ENCODE data around the gene GUCY1A2. TPM values are rescaled to one million over a fixed set of nuclear protein-coding genes. Genes with fewer than 3 reads are reported as not detected.

Gene GUCY1A2
- total RNA-seq, 4 donors from 2014 or later = 2.9 to 8.6 (median 6.4) TPM

GRCh38 chr11:106670069-106670468 is 348.2 kb downstream of the GUCY1A2 start:
- H3K36me3 ChIP-seq = no peaks in the 10 kb centered on the region
- TF ChIP-seq POLR2A (IDR thresholded peaks at IDR 0.05) (no peak), CTCF (IDR thresholded peaks at IDR 0.05 in 4 of 5, conservative IDR thresholded peaks at IDR 0.05 in 1 of 5) (no peak)
- DNase-seq = no peak
- H3K4me1 ChIP-seq = no peaks in the 10 kb centered on the region
- no peaks in the 10 kb centered on the region for H3K27me3 ChIP-seq
- ATAC-seq = no peak
- no peak overlapping the region for H3K27ac ChIP-seq
- intact Hi-C loops (cut with DNase I; ENCODE audit: low total_unique reads) (no loop called here), in situ Hi-C loops (cut with MboI; ENCODE audit: low sequenced_read_pairs in 4 of 4) (no loop called here)
- H3K4me3 ChIP-seq = no peak overlapping the region
- H3K9me3 ChIP-seq = no peaks in the 10 kb centered on the region

- no peak overlapping the region for H3K4me3 ChIP-seq
- intact Hi-C loops (cut with DNase I; ENCODE audit: low total_unique reads) = no loop called here
- DNase-seq (no peak), ATAC-seq (no peak)
- H3K9me3 ChIP-seq = no peaks in the 10 kb centered on the region
- in situ Hi-C loops (cut with MboI; ENCODE audit: low sequenced_read_pairs in 4 of 4) = no loop called here
- H3K27me3 ChIP-seq = no peaks in the 10 kb centered on the region
- H3K36me3 ChIP-seq = no peaks in the 10 kb centered on the region
- no peak overlapping the region for H3K27ac ChIP-seq
- no peaks in the 10 kb centered on the region for H3K4me1 ChIP-seq
- no peak for TF ChIP-seq POLR2A (IDR thresholded peaks at IDR 0.05)
- TF ChIP-seq CTCF (IDR thresholded peaks at IDR 0.05 in 4 of 5, conservative IDR thresholded peaks at IDR 0.05 in 1 of 5) = no peak
Measured at GRCh38 chr11:106668147-106668546, 350.1 kb downstream of the GUCY1A2 start.

- TF ChIP-seq POLR2A (IDR thresholded peaks at IDR 0.05) = no peak
- TF ChIP-seq CTCF (IDR thresholded peaks at IDR 0.05 in 4 of 5, conservative IDR thresholded peaks at IDR 0.05 in 1 of 5) = no peak
- ATAC-seq (no peak), DNase-seq (no peak)
- H3K9me3 ChIP-seq = no peaks in the 10 kb centered on the region
- H3K4me1 ChIP-seq = no peaks in the 10 kb centered on the region
- in situ Hi-C loops (cut with MboI; ENCODE audit: low sequenced_read_pairs in 4 of 4) = no loop called here
- intact Hi-C loops (cut with DNase I; ENCODE audit: low total_unique reads) = no loop called here
- H3K4me3 ChIP-seq = no peak overlapping the region
- no peaks in the 10 kb centered on the region for H3K36me3 ChIP-seq
- no peak overlapping the region for H3K27ac ChIP-seq
- no peaks in the 10 kb centered on the region for H3K27me3 ChIP-seq
Measured at GRCh38 chr11:106656646-106657045, 361.6 kb downstream of the GUCY1A2 start.

- no peaks in the 10 kb centered on the region for H3K9me3 ChIP-seq
- H3K36me3 ChIP-seq = no peaks in the 10 kb centered on the region
- no peaks in the 10 kb centered on the region for H3K27me3 ChIP-seq
- in situ Hi-C loops (cut with MboI; ENCODE audit: low sequenced_read_pairs in 4 of 4) = no loop called here
- DNase-seq (no peak), ATAC-seq (no peak)
- no peak overlapping the region for H3K27ac ChIP-seq
- intact Hi-C loops (cut with DNase I; ENCODE audit: low total_unique reads) = no loop called here
- H3K4me1 ChIP-seq = no peaks in the 10 kb centered on the region
- no peak overlapping the region for H3K4me3 ChIP-seq
- TF ChIP-seq CTCF (IDR thresholded peaks at IDR 0.05 in 4 of 5, conservative IDR thresholded peaks at IDR 0.05 in 1 of 5) (no peak), POLR2A (IDR thresholded peaks at IDR 0.05) (no peak)
Measured at GRCh38 chr11:106644824-106645223, 373.5 kb downstream of the GUCY1A2 start.

DNA sequence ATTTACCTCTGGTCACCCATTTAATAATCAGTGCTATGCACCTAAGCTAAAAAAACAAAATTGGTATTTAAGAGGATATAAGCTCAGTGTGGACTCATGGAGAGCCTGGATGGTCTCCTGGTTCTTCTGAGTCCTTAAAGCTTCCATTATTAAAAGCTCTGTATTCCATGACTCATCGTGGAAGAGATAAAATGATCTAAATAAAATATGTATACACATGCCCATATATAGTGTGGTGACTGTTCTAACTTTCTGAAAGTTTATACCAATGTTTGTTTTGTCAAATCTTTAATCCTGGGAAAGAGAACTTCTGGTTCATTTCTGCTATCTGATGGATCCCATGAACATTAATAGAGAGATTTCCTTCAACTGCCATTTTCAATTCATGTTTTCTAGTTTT is 375.9 kb downstream of the GUCY1A2 start:
- Histone ChIP-seq H3K27me3 (no peaks in the 10 kb centered on the region), H3K9me3 (no peaks in the 10 kb centered on the region), H3K4me1 (no peaks in the 10 kb centered on the region), H3K4me3 (no peak overlapping the region), H3K27ac (no peak overlapping the region), H3K36me3 (no peaks in the 10 kb centered on the region)
- intact Hi-C loops (cut with DNase I; ENCODE audit: low total_unique reads) = no loop called here
- ATAC-seq (no peak), DNase-seq (no peak)
- in situ Hi-C loops (cut with MboI; ENCODE audit: low sequenced_read_pairs in 4 of 4) = no loop called here
- TF ChIP-seq CTCF (IDR thresholded peaks at IDR 0.05 in 4 of 5, conservative IDR thresholded peaks at IDR 0.05 in 1 of 5) (no peak), POLR2A (IDR thresholded peaks at IDR 0.05) (no peak)
